Osteoblast (primary cell): ENCODE results near the gene UBL3. TPM values are rescaled to one million over a fixed set of nuclear protein-coding genes. Genes with fewer than 3 reads are reported as not detected.

ENCODE experiments used
- DNase-seq: peaks from one replicate; pipeline ENCODE4 v3.0.0; 2011; ENCODE audit warnings: low spot score, mixed read lengths; ENCODE audit not compliant: insufficient read length; ENCODE audit errors: missing footprints
- H2AFZ ChIP-seq: 2 replicates; pipeline ENCODE4 v1.6.0; 2011; ENCODE audit warnings: mild to moderate bottlenecking, low read length
- H3K27ac ChIP-seq: 2 replicates; pipeline ENCODE4 v1.5.1; 2011; ENCODE audit warnings: mild to moderate bottlenecking, low read depth, low read length, moderate library complexity
- H3K27me3 ChIP-seq: 2 replicates; pipeline ENCODE4 v1.6.0; 2012; ENCODE audit warnings: mild to moderate bottlenecking, control low read depth, inconsistent platforms, low read length, moderate library complexity; ENCODE audit not compliant: insufficient read depth
- H3K36me3 ChIP-seq: 2 replicates; pipeline ENCODE4 v1.5.1; 2011; ENCODE audit warnings: mild to moderate bottlenecking, low read length, control low read depth, moderate library complexity; ENCODE audit not compliant: insufficient read depth
- H3K4me1 ChIP-seq: 2 replicates; pipeline ENCODE4 v1.5.1; 2011; ENCODE audit warnings: mild to moderate bottlenecking, low read length, control low read depth, moderate library complexity; ENCODE audit not compliant: insufficient read depth
- H3K4me2 ChIP-seq: 2 replicates; pipeline ENCODE4 v1.6.0; 2011; ENCODE audit warnings: mild to moderate bottlenecking, low read length; ENCODE audit not compliant: insufficient read depth
- H3K4me3 ChIP-seq: fragments of 200-600 bp; sonication (generic); 3 replicates; pipeline ENCODE4 v1.5.1; 2012; ENCODE audit warnings: mild to moderate bottlenecking, low read length, inconsistent platforms; ENCODE audit not compliant: insufficient read depth
- H3K79me2 ChIP-seq: 2 replicates; pipeline ENCODE4 v1.6.0; 2012; ENCODE audit warnings: mild to moderate bottlenecking, low read length, control low read depth, inconsistent platforms; ENCODE audit not compliant: insufficient read depth
- H3K9me3 ChIP-seq: 2 replicates; pipeline ENCODE4 v1.5.1; 2011; ENCODE audit warnings: low read depth, low read length, control low read depth
- H4K20me1 ChIP-seq: 2 replicates; pipeline ENCODE4 v1.6.0; 2012; ENCODE audit warnings: mild to moderate bottlenecking, low read length, control low read depth; ENCODE audit not compliant: insufficient read depth
- CTCF ChIP-seq: IDR thresholded peaks from 2 replicates; pipeline ENCODE4 v1.5.1; 2011; ENCODE audit warnings: mild to moderate bottlenecking, low read depth, low read length, moderate library complexity; ENCODE audit errors: extremely low read depth
- total RNA-seq: library from RNA; depleted of rRNA; stranded (reverse); fragments of >200 nt; gene quantifications from 2 replicates; pipeline ENCODE4 v1.2.3, GENCODE V29; 2012

The UBL3 gene
- total RNA-seq, 1 donor, result 44.5 TPM

- Histone ChIP-seq H3K4me3 (no peak overlapping the region), H4K20me1 (peaks cover 63% of the 10 kb centered on the region), H3K27me3 (no peaks in the 10 kb centered on the region), H3K4me1 (peaks cover 23% of the 10 kb centered on the region), H3K9me3 (no peaks in the 10 kb centered on the region), H2AFZ (no peak overlapping the region), H3K79me2 (peaks cover 99% of the 10 kb centered on the region), H3K27ac (no peak overlapping the region), H3K36me3 (no peaks in the 10 kb centered on the region), H3K4me2 (peak overlapping the region; percentile 29)
- DNase-seq, result no peak
- no peak for TF ChIP-seq CTCF
Measured at GRCh38 chr13:29801737-29802305, 48.6 kb downstream of the UBL3 start.

- no peak overlapping the region for H3K4me2 ChIP-seq
- H3K4me3 ChIP-seq, result no peak overlapping the region
- H2AFZ ChIP-seq, result no peak overlapping the region
- no peak overlapping the region for H3K27ac ChIP-seq
- H3K4me1 ChIP-seq, result peaks cover 23% of the 10 kb centered on the region
- H3K27me3 ChIP-seq, result no peaks in the 10 kb centered on the region
- no peaks in the 10 kb centered on the region for H3K36me3 ChIP-seq
- H3K79me2 ChIP-seq, result peaks cover 96% of the 10 kb centered on the region
- no peak for TF ChIP-seq CTCF
- DNase-seq, result no peak
- H4K20me1 ChIP-seq, result peaks cover 57% of the 10 kb centered on the region
- no peaks in the 10 kb centered on the region for H3K9me3 ChIP-seq
Measured at GRCh38 chr13:29801102-29801501, 49.3 kb downstream of the UBL3 start.

GRCh38 chr13:29800687-29801086 lies 49.7 kb downstream of the UBL3 start:
- H2AFZ ChIP-seq, result no peak overlapping the region
- peaks cover 93% of the 10 kb centered on the region for H3K79me2 ChIP-seq
- peaks cover 55% of the 10 kb centered on the region for H4K20me1 ChIP-seq
- no peak for DNase-seq
- H3K36me3 ChIP-seq, result no peaks in the 10 kb centered on the region
- TF ChIP-seq CTCF, result no peak
- H3K9me3 ChIP-seq, result no peaks in the 10 kb centered on the region
- no peak overlapping the region for H3K4me3 ChIP-seq
- no peaks in the 10 kb centered on the region for H3K27me3 ChIP-seq
- H3K27ac ChIP-seq, result no peak overlapping the region
- no peak overlapping the region for H3K4me2 ChIP-seq
- peaks cover 23% of the 10 kb centered on the region for H3K4me1 ChIP-seq

- no peak overlapping the region for H3K4me3 ChIP-seq
- no peaks in the 10 kb centered on the region for H3K36me3 ChIP-seq
- peaks cover 60% of the 10 kb centered on the region for H4K20me1 ChIP-seq
- H2AFZ ChIP-seq, result no peak overlapping the region
- peaks cover 23% of the 10 kb centered on the region for H3K4me1 ChIP-seq
- H3K9me3 ChIP-seq, result no peaks in the 10 kb centered on the region
- peaks cover 90% of the 10 kb centered on the region for H3K79me2 ChIP-seq
- TF ChIP-seq CTCF, result no peak
- H3K27ac ChIP-seq, result no peak overlapping the region
- H3K4me2 ChIP-seq, result no peak overlapping the region
- no peaks in the 10 kb centered on the region for H3K27me3 ChIP-seq
- no peak for DNase-seq
Measured at GRCh38 chr13:29799041-29799440, 51.4 kb downstream of the UBL3 start.
